ENCODE measurements around the gene KCTD20. TPM values are rescaled to one million over a fixed set of nuclear protein-coding genes. Genes with fewer than 3 reads are reported as not detected.

Gene KCTD20
- polyA plus RNA-seq, 1 donor from 2014 or later: 32.4 TPM

DNA sequence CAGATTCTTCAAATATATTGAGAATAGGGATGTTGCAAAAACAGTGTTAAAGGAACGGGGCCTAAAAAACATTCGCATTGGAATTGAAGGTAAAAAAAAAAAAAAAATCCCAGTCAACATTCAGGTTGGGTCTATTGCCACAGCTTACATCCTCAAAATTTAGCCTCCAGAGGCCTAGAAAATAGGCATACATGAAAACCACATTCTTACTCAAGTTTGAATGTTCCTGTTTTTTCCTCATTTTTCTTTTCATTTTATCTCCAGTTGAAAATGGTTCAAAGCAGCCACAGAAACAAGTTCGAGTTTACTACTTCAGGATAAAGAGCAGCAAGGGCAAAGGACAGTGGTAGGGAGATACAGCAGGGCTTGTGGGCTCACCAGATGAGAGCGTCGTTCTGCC is 41.9 kb downstream of the KCTD20 start:
- no peaks in the 10 kb centered on the region for H3K79me2 ChIP-seq (replicated peaks; ENCODE audit: insufficient read depth, low read length)
- peaks cover 5% of the 10 kb centered on the region for H3K36me3 ChIP-seq (ENCODE audit: insufficient read depth, low read length)
- H3F3A ChIP-seq (ENCODE audit: insufficient read depth, low read length, poor library complexity, severe bottlenecking): no peaks in the 10 kb centered on the region
- TF ChIP-seq REST (IDR thresholded peaks at IDR 0.05; ENCODE audit: borderline replicate concordance) (no peak), POLR2AphosphoS5 (IDR thresholded peaks at IDR 0.05) (no peak), EZH2 (IDR thresholded peaks at IDR 0.05; ENCODE audit: borderline replicate concordance, insufficient read depth, low read length, poor library complexity, severe bottlenecking) (no peak), TAF1 (IDR thresholded peaks at IDR 0.05; ENCODE audit: low read depth) (no peak), MXI1 (conservative IDR thresholded peaks at IDR 0.05; ENCODE audit: poor library complexity, severe bottlenecking) (no peak), RAD21 (conservative IDR thresholded peaks at IDR 0.05) (no peak), EP300 (conservative IDR thresholded peaks at IDR 0.05; ENCODE audit: poor library complexity, severe bottlenecking) (no peak), SMC3 (conservative IDR thresholded peaks at IDR 0.05; ENCODE audit: poor library complexity) (no peak)
- TF ChIP-seq, protein P1, sequence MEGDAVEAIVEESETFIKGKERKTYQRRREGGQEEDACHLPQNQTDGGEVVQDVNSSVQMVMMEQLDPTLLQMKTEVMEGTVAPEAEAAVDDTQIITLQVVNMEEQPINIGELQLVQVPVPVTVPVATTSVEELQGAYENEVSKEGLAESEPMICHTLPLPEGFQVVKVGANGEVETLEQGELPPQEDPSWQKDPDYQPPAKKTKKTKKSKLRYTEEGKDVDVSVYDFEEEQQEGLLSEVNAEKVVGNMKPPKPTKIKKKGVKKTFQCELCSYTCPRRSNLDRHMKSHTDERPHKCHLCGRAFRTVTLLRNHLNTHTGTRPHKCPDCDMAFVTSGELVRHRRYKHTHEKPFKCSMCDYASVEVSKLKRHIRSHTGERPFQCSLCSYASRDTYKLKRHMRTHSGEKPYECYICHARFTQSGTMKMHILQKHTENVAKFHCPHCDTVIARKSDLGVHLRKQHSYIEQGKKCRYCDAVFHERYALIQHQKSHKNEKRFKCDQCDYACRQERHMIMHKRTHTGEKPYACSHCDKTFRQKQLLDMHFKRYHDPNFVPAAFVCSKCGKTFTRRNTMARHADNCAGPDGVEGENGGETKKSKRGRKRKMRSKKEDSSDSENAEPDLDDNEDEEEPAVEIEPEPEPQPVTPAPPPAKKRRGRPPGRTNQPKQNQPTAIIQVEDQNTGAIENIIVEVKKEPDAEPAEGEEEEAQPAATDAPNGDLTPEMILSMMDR (IDR thresholded peaks at IDR 0.05; ENCODE audit: poor library complexity, severe bottlenecking): no peak
- no peaks in the 10 kb centered on the region for H4K20me1 ChIP-seq (ENCODE audit: insufficient read depth)
- no peak overlapping the region for H3K4me2 ChIP-seq (ENCODE audit: low read length)
- no peak overlapping the region for H3K4me3 ChIP-seq (ENCODE audit: low read length)
- H3K27ac ChIP-seq (ENCODE audit: low read length): no peak overlapping the region
- no peaks in the 10 kb centered on the region for H3K27me3 ChIP-seq (ENCODE audit: insufficient read depth, low read depth, low read length)
- H2AFZ ChIP-seq (ENCODE audit: low read depth, low read length): no peak overlapping the region
- H3K9me3 ChIP-seq (ENCODE audit: low read length): no peaks in the 10 kb centered on the region
- H3K9ac ChIP-seq (ENCODE audit: low read length): no peak overlapping the region
- no peaks in the 10 kb centered on the region for H3K9me2 ChIP-seq (ENCODE audit: insufficient read depth, low read length)

GRCh38 chr6:36487698-36488097 is 44.9 kb downstream of the KCTD20 start:
- no peak overlapping the region for H3K9ac ChIP-seq (ENCODE audit: low read length)
- H3K36me3 ChIP-seq (ENCODE audit: insufficient read depth, low read length): peaks cover 5% of the 10 kb centered on the region
- no peak overlapping the region for H3K4me2 ChIP-seq (ENCODE audit: low read length)
- no peak overlapping the region for H3K4me3 ChIP-seq (ENCODE audit: low read length)
- H3K27me3 ChIP-seq (ENCODE audit: insufficient read depth, low read depth, low read length): no peaks in the 10 kb centered on the region
- H3F3A ChIP-seq (ENCODE audit: insufficient read depth, low read length, poor library complexity, severe bottlenecking): no peaks in the 10 kb centered on the region
- TF ChIP-seq MXI1 (conservative IDR thresholded peaks at IDR 0.05; ENCODE audit: poor library complexity, severe bottlenecking) (no peak), POLR2AphosphoS5 (IDR thresholded peaks at IDR 0.05) (no peak), REST (IDR thresholded peaks at IDR 0.05; ENCODE audit: borderline replicate concordance) (no peak), EZH2 (IDR thresholded peaks at IDR 0.05; ENCODE audit: borderline replicate concordance, insufficient read depth, low read length, poor library complexity, severe bottlenecking) (no peak), SMC3 (conservative IDR thresholded peaks at IDR 0.05; ENCODE audit: poor library complexity) (no peak), EP300 (conservative IDR thresholded peaks at IDR 0.05; ENCODE audit: poor library complexity, severe bottlenecking) (no peak), RAD21 (conservative IDR thresholded peaks at IDR 0.05) (no peak), TAF1 (IDR thresholded peaks at IDR 0.05; ENCODE audit: low read depth) (no peak)
- TF ChIP-seq, protein P1 (IDR thresholded peaks at IDR 0.05; ENCODE audit: poor library complexity, severe bottlenecking): no peak
- H3K27ac ChIP-seq (ENCODE audit: low read length): no peak overlapping the region
- H4K20me1 ChIP-seq (ENCODE audit: insufficient read depth): no peaks in the 10 kb centered on the region
- no peak overlapping the region for H2AFZ ChIP-seq (ENCODE audit: low read depth, low read length)
- no peaks in the 10 kb centered on the region for H3K9me3 ChIP-seq (ENCODE audit: low read length)
- H3K79me2 ChIP-seq (replicated peaks; ENCODE audit: insufficient read depth, low read length): no peaks in the 10 kb centered on the region
- no peaks in the 10 kb centered on the region for H3K9me2 ChIP-seq (ENCODE audit: insufficient read depth, low read length)
